H1 (cell line): ENCODE results near the gene STK33. TPM values are rescaled to one million over a fixed set of nuclear protein-coding genes. Genes with fewer than 3 reads are reported as not detected.

Experiments used
- CTCF ChIA-PET: fragments of 300-600 bp; sonication (Branson Sonifier 250); formaldehyde crosslinking; loops from one replicate; lab custom pipeline; 2021; ENCODE audit not compliant: partially characterized antibody; lab: Charles Lee
- POLR2A ChIA-PET: fragments of 300-600 bp; sonication (Branson Sonifier 250); formaldehyde crosslinking; loops from one replicate; lab custom pipeline; 2021; ENCODE audit warnings: inconsistent platforms; ENCODE audit not compliant: partially characterized antibody; lab: Charles Lee
- DNase-seq, 2 experiments: peaks; one replicate each; pipeline versions ENCODE4 v3.0.0 to v3.0.0-alpha.2; 2010 to 2022; ENCODE audit warnings: low spot score in 2 of 2, low read depth in 1 of 2, mixed read lengths in 1 of 2
- FAIRE-seq: peaks from 2 replicates; lab custom pipeline; 2011; peaks lifted over from hg19 to GRCh38; lab: Jason Lieb, UNC
- H2AFZ ChIP-seq: 2 replicates; pipeline ENCODE4 v1.8.1; 2012; ENCODE audit warnings: low read length, inconsistent platforms
- H2AK5ac ChIP-seq: 2 replicates; pipeline ENCODE4 v1.6.1; 2013; ENCODE audit warnings: low read depth, low read length
- H2BK120ac ChIP-seq: replicated peaks from 2 replicates; pipeline ENCODE3; 2013; ENCODE audit warnings: low read depth, low read length, inconsistent platforms
- H2BK12ac ChIP-seq: 2 replicates; pipeline ENCODE4 v1.6.1; 2013; ENCODE audit warnings: low read depth, low read length
- H2BK15ac ChIP-seq: 2 replicates; pipeline ENCODE4 v1.6.1; 2013; ENCODE audit warnings: low read length
- H2BK20ac ChIP-seq: 2 replicates; pipeline ENCODE4 v1.6.1; 2013; ENCODE audit warnings: low read length
- H2BK5ac ChIP-seq: 2 replicates; pipeline ENCODE4 v1.6.1; 2013; ENCODE audit warnings: low read depth, low read length
- H3K14ac ChIP-seq: 2 replicates; pipeline ENCODE4 v1.6.1; 2013; ENCODE audit warnings: inconsistent platforms; ENCODE audit not compliant: insufficient read length
- H3K18ac ChIP-seq: 2 replicates; pipeline ENCODE4 v1.6.1; 2013; ENCODE audit warnings: low read length; ENCODE audit errors: extremely low read depth
- H3K23ac ChIP-seq: 2 replicates; pipeline ENCODE4 v1.6.1; 2013; ENCODE audit warnings: inconsistent platforms; ENCODE audit not compliant: insufficient read length
- H3K23me2 ChIP-seq: 2 replicates; pipeline ENCODE4 v1.6.1; 2013; ENCODE audit warnings: low read depth, low read length
- H3K27ac ChIP-seq: 2 replicates; pipeline ENCODE4 v1.6.1; 2011; ENCODE audit warnings: low read depth, low read length, inconsistent platforms
- H3K27me3 ChIP-seq, 4 experiments: replicated peaks in 1 of 4; 1 replicate in 1 of 4; 2 replicates in 3 of 4; pipeline versions ENCODE4 v1.6.1 to v1.8.1; 2011 to 2013; ENCODE audit warnings: low read length in 3 of 4, mild to moderate bottlenecking in 3 of 4, inconsistent platforms in 2 of 4, mixed read lengths in 2 of 4, moderate library complexity in 1 of 4; ENCODE audit not compliant: control insufficient read depth in 3 of 4, insufficient read depth in 3 of 4; ENCODE audit errors: extremely low read depth in 1 of 4
- H3K36me3 ChIP-seq, 4 experiments: 2 replicates each; pipeline versions ENCODE4 v1.6.1 to v1.8.1; 2011 to 2013; ENCODE audit warnings: mild to moderate bottlenecking in 4 of 4, low read length in 3 of 4, moderate library complexity in 2 of 4, control low read depth in 1 of 4, inconsistent platforms in 1 of 4; ENCODE audit not compliant: insufficient read depth in 4 of 4, control insufficient read depth in 2 of 4
- H3K4ac ChIP-seq: replicated peaks from 2 replicates; pipeline ENCODE3; 2013; ENCODE audit warnings: low read length, low read depth, mixed read lengths, inconsistent platforms; ENCODE audit not compliant: insufficient read length
- H3K4me1 ChIP-seq, 4 experiments: replicated peaks in 1 of 4; 1 replicate in 1 of 4; 2 replicates in 3 of 4; pipeline versions ENCODE4 v1.6.1 to v1.8.1; 2011 to 2013; ENCODE audit warnings: low read length in 3 of 4, inconsistent platforms in 2 of 4, mixed read lengths in 1 of 4; ENCODE audit not compliant: insufficient read depth in 4 of 4, control insufficient read depth in 3 of 4
- H3K4me2 ChIP-seq, 2 experiments: 2 replicates each; pipeline versions ENCODE4 v1.6.1 to v1.8.1; 2011 to 2013; ENCODE audit warnings: low read depth in 2 of 2, low read length in 2 of 2, control low read depth in 1 of 2, inconsistent platforms in 1 of 2, mild to moderate bottlenecking in 1 of 2; ENCODE audit not compliant: insufficient read depth in 1 of 2
- H3K4me3 ChIP-seq, 4 experiments: fragments of 200-600, 300-600 bp in 1 of 4; sonication (generic), shearing (Covaris generic), sonication (Bioruptor Twin) in 1 of 4; 2 replicates each; pipeline versions ENCODE4 v1.5.1 to v1.8.1; 2011 to 2016; ENCODE audit warnings: low read length in 4 of 4, low read depth in 3 of 4, control low read depth in 2 of 4, inconsistent platforms in 2 of 4, mild to moderate bottlenecking in 2 of 4, mixed read lengths in 1 of 4, moderate library complexity in 1 of 4; ENCODE audit not compliant: insufficient read depth in 2 of 4; ENCODE audit errors: extremely low read depth in 1 of 4
- H3K56ac ChIP-seq: replicated peaks from 2 replicates; pipeline ENCODE3; 2013; ENCODE audit warnings: low read depth, mild to moderate bottlenecking, mixed read lengths, low read length, inconsistent platforms; ENCODE audit not compliant: insufficient read length
- H3K79me1 ChIP-seq: 2 replicates; pipeline ENCODE4 v1.6.1; 2013; ENCODE audit warnings: low read depth, low read length, control low read depth
- H3K79me2 ChIP-seq, 2 experiments: 2 replicates each; pipeline versions ENCODE4 v1.6.1 to v1.8.1; 2012 to 2013; ENCODE audit warnings: low read length in 2 of 2, mild to moderate bottlenecking in 2 of 2, inconsistent platforms in 1 of 2; ENCODE audit not compliant: insufficient read depth in 2 of 2, control insufficient read depth in 1 of 2
- H3K9ac ChIP-seq, 4 experiments: replicated peaks in 1 of 4; 1 replicate in 1 of 4; 2 replicates in 3 of 4; pipeline versions ENCODE4 v1.6.1 to v1.8.1; 2011 to 2013; ENCODE audit warnings: low read depth in 3 of 4, low read length in 3 of 4, control low read depth in 2 of 4, mild to moderate bottlenecking in 2 of 4, moderate library complexity in 2 of 4, inconsistent platforms in 1 of 4; ENCODE audit errors: extremely low read depth in 1 of 4
- H3K9me3 ChIP-seq, 2 experiments: 2 replicates each; pipeline versions ENCODE4 v1.6.1 to v1.8.1; 2012 to 2013; ENCODE audit warnings: mild to moderate bottlenecking in 2 of 2, moderate library complexity in 2 of 2, control low read depth in 1 of 2, inconsistent platforms in 1 of 2, low read depth in 1 of 2, low read length in 1 of 2, mixed read lengths in 1 of 2; ENCODE audit not compliant: insufficient read depth in 2 of 2
- H4K20me1 ChIP-seq, 2 experiments: replicated peaks in 1 of 2; 2 replicates each; pipeline versions ENCODE3 to v1.8.1; 2011 to 2013; ENCODE audit warnings: inconsistent platforms in 2 of 2, low read length in 2 of 2, mild to moderate bottlenecking in 1 of 2; ENCODE audit not compliant: insufficient read depth in 2 of 2, control insufficient read depth in 1 of 2
- H4K5ac ChIP-seq: 2 replicates; pipeline ENCODE4 v1.6.1; 2013; ENCODE audit warnings: low read length, low read depth, mixed read lengths, inconsistent platforms; ENCODE audit not compliant: insufficient read length
- H4K8ac ChIP-seq: 2 replicates; pipeline ENCODE4 v1.8.0; 2013; ENCODE audit warnings: mild to moderate bottlenecking, moderate library complexity, low read length, inconsistent platforms; ENCODE audit not compliant: insufficient read depth; ENCODE audit errors: extremely low read depth
- H4K91ac ChIP-seq: replicated peaks from 2 replicates; pipeline ENCODE3; 2013; ENCODE audit warnings: low read length, mixed read lengths, inconsistent platforms; ENCODE audit not compliant: insufficient read length
- CHD1 ChIP-seq: IDR thresholded peaks from 2 replicates; pipeline ENCODE4 v1.6.1; 2012; ENCODE audit warnings: low read depth, low read length, improper control_type of control experiment
- CHD2 ChIP-seq: IDR thresholded peaks from 2 replicates; pipeline ENCODE4 v1.6.1; 2012; ENCODE audit warnings: low read length, improper control_type of control experiment
- CREB1 ChIP-seq: IDR thresholded peaks from 2 replicates; pipeline ENCODE4 v1.6.1; 2012; ENCODE audit warnings: inconsistent platforms
- EGR1 ChIP-seq: IDR thresholded peaks from 2 replicates; pipeline ENCODE4 v1.6.1; 2011; ENCODE audit warnings: low read depth, low read length, borderline replicate concordance
- EP300 ChIP-seq, 2 experiments: IDR thresholded peaks; 1 replicate in 1 of 2; 2 replicates in 1 of 2; pipeline ENCODE4 v1.6.1; 2011 to 2012; ENCODE audit warnings: low read depth in 2 of 2, low read length in 2 of 2, mild to moderate bottlenecking in 2 of 2, borderline replicate concordance in 1 of 2, inconsistent platforms in 1 of 2, moderate library complexity in 1 of 2
- HDAC6 ChIP-seq: IDR thresholded peaks from one replicate; pipeline ENCODE4 v1.7.1; 2012; ENCODE audit warnings: low read depth, mild to moderate bottlenecking, inconsistent platforms, low read length, moderate library complexity
- JUND ChIP-seq: IDR thresholded peaks from 2 replicates; pipeline ENCODE4 v1.6.1; 2011; ENCODE audit warnings: mild to moderate bottlenecking, improper control_type of control experiment, low read length
- KDM5A ChIP-seq: fragments of 200-600 bp; IDR thresholded peaks from 2 replicates; pipeline ENCODE4 v1.7.1; 2012; ENCODE audit warnings: mild to moderate bottlenecking, low read length, inconsistent platforms, mixed read lengths
- POLR2AphosphoS5 ChIP-seq: IDR thresholded peaks from 2 replicates; pipeline ENCODE4 v1.6.1; 2011; ENCODE audit warnings: low read depth, low read length
- POU5F1 ChIP-seq: IDR thresholded peaks from 2 replicates; pipeline ENCODE4 v1.6.1; 2011; ENCODE audit warnings: low read depth, mild to moderate bottlenecking, low read length, moderate library complexity
- SIRT6 ChIP-seq: IDR thresholded peaks from one replicate; pipeline ENCODE4 v1.7.1; 2012; ENCODE audit warnings: low read length, inconsistent platforms
- SRF ChIP-seq: IDR thresholded peaks from 2 replicates; pipeline ENCODE4 v1.6.1; 2011; ENCODE audit warnings: mild to moderate bottlenecking, low read depth, low read length, moderate library complexity
- WGBS, 2 experiments: shearing (Covaris generic) in 1 of 2; methylation state at CpG; one replicate each; pipeline versions ENCODE4 v1.1.6 to v1.1.7; 2013 to 2015; ENCODE audit warnings: low lambda C conversion rate in 2 of 2, mixed read lengths in 2 of 2, inconsistent platforms in 1 of 2, low coverage in 1 of 2, missing lambda C conversion rate in 1 of 2; ENCODE audit not compliant: insufficient replicate concordance in 2 of 2, insufficient coverage in 1 of 2, insufficient read length in 1 of 2; ENCODE audit errors: extremely low coverage in 1 of 2, missing lambda C conversion rate in 1 of 2; 5-methylcytosine and 5-hydroxymethylcytosine counted together
- polyA plus RNA-seq, 7 experiments: library from polyadenylated mRNA; depleted of rRNA in 3 of 7; stranded (reverse) in 5 of 7; unstranded in 2 of 7; fragments of >200 nt in 5 of 7; fragments of 200-250 nt in 2 of 7; gene quantifications; 1 replicate in 5 of 7; 2 replicates in 1 of 7; 4 replicates in 1 of 7; pipeline versions ENCODE4 v1.2.1 to v1.2.3, GENCODE V29; 2011 to 2013; ENCODE audit warnings: missing spikeins in 2 of 7, mixed read lengths in 2 of 7
- total RNA-seq: library from RNA; stranded (reverse); fragmentation: NEBNext Ultra II Directional; extraction: Animal tissue kit (Norgen Biotek cat#: 25700); gene quantifications from 2 replicates; pipeline ENCODE4 v1.2.1, GENCODE V29; 2021
- TF ChIP-seq, protein P1 (sequence below): IDR thresholded peaks from 2 replicates; pipeline ENCODE4 v1.6.1; 2012; ENCODE audit warnings: inconsistent platforms

The STK33 gene
- total and polyA plus RNA-seq, 2 of the 8 experiments (the other 6 are each of a cell fraction or from before 2014, with no cell fraction given), result 8.8 to 25.1 TPM

DNA sequence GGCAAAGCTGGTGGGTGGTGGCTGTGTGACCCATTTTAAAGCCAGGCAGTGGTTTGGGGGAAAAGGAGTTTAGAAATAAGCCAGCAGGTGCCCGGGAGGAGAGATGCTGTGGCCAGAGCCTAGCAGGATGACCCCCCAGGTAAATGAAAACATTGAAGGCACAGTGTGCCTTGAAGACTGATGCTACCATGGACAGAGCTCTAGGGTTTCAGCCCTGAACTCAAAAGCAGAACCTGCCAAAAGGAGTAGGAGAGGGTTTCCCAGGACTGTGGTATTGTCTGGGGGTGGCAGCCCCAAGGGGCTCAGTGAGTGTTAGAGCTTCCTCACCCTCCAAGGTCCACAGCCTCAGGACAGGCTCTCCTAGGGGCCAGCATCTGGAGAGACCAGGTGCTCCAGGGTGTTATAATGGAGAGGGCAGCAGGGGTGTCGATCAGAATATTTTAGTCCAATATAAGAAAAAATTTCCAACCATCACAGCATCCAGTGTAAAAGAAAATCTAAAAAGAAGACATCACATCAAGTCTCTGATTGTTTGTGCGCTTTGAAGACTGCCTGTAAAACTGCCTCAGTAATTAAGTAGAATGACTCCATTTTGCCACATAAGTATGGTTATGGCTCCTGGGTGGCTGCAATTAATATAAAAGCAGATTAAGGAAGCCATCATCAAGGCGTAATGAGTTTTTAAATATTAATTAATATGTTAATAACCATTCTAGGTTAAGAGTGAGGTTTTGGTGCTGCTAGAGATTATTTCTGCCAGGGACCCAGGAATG, 241.7 kb downstream of the STK33 start:
- CTCF ChIA-PET, result interaction anchor here (0.6 to 10.3 kb wide), 13 partner anchors 7 to 210 kb away, joined by 3 to 95 read pairs (median 4); no protein-coding TSS in a partner anchor
- no peak overlapping the region for H3K23ac ChIP-seq
- no peak overlapping the region for H2BK20ac ChIP-seq
- H3K4me3 ChIP-seq, result no peak overlapping the region
- no peak overlapping the region for H2AFZ ChIP-seq
- 85% methylated on average over 4 of the region's 4 CpGs; no CpG with 5 or more reads in 1 of the 2 experiments for WGBS, 2 experiments
- no peak overlapping the region for H4K91ac ChIP-seq
- no peak overlapping the region for H3K14ac ChIP-seq
- H4K5ac ChIP-seq, result no peak overlapping the region
- H2AK5ac ChIP-seq, result no peak overlapping the region
- POLR2A ChIA-PET, result interaction anchor here (1.6 kb wide), 1 partner anchor 9 kb away, joined by 3 read pairs; no protein-coding TSS in a partner anchor
- H3K79me1 ChIP-seq, result no peaks in the 10 kb centered on the region
- no peaks in the 10 kb centered on the region; a peak in 2 of 7 replicates for H3K27me3 ChIP-seq
- no peaks in the 10 kb centered on the region for H3K9me3 ChIP-seq
- no peaks in the 10 kb centered on the region for H3K23me2 ChIP-seq
- no peak overlapping the region for H4K8ac ChIP-seq
- no peak overlapping the region for H3K4me2 ChIP-seq
- H3K56ac ChIP-seq, result no peak overlapping the region
- no peak overlapping the region for H3K4ac ChIP-seq
- DNase-seq, result no peak
- no peak overlapping the region for H3K9ac ChIP-seq
- H3K18ac ChIP-seq, result no peak overlapping the region
- no peaks in the 10 kb centered on the region for H3K79me2 ChIP-seq
- no peak overlapping the region for H2BK15ac ChIP-seq
- no peak overlapping the region for H2BK5ac ChIP-seq
- no peaks in the 10 kb centered on the region for H3K36me3 ChIP-seq
- FAIRE-seq, result no peak
- H3K4me1 ChIP-seq, result no peaks in the 10 kb centered on the region; a peak in 1 of 7 replicates
- H2BK12ac ChIP-seq, result no peak overlapping the region
- no peak overlapping the region for H2BK120ac ChIP-seq
- H3K27ac ChIP-seq, result no peak overlapping the region
- H4K20me1 ChIP-seq, result no peaks in the 10 kb centered on the region
- no peak for TF ChIP-seq SRF
- TF ChIP-seq POLR2AphosphoS5, result no peak
- TF ChIP-seq HDAC6, result no peak
- no peak for TF ChIP-seq EGR1
- TF ChIP-seq, protein P1, sequence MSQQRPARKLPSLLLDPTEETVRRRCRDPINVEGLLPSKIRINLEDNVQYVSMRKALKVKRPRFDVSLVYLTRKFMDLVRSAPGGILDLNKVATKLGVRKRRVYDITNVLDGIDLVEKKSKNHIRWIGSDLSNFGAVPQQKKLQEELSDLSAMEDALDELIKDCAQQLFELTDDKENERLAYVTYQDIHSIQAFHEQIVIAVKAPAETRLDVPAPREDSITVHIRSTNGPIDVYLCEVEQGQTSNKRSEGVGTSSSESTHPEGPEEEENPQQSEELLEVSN, result no peak
- TF ChIP-seq CREB1, result no peak
- no peak for TF ChIP-seq POU5F1
- no peak for TF ChIP-seq CHD1
- TF ChIP-seq KDM5A, result no peak
- TF ChIP-seq EP300 (IDR thresholded peaks at IDR 0.05; ENCODE audit: borderline replicate concordance in 1 of 2, low read depth in 2 of 2, low read length in 2 of 2), result no peak
- no peak for TF ChIP-seq CHD2
- TF ChIP-seq SIRT6, result no peak
- no peak for TF ChIP-seq JUND
